Stimulated activated naive CD8-positive, alpha-beta T cell treated with anti-CD3 and anti-CD28 coated beads, Interleukin-15, Interleukin-2, amounts not matched to agents 100 ng/mL and 50 ng/mL, for 24 hours (primary cell): ENCODE measurements around the gene DNAJC16.
A peak's percentile ranks its signal among the peaks of the same experiment; 100 is the strongest.

Experiments used
- H3K27ac Mint-ChIP-seq: one replicate; pipeline ENCODE4 v1.8.0; 2021; ENCODE audit warnings: mild to moderate bottlenecking, mixed read lengths
- H3K27me3 Mint-ChIP-seq: one replicate; pipeline ENCODE4 v1.8.0; 2021; ENCODE audit warnings: mixed read lengths
- H3K36me3 Mint-ChIP-seq: one replicate; pipeline ENCODE4 v1.8.0; 2021; ENCODE audit warnings: low read depth, mixed read lengths
- H3K4me1 Mint-ChIP-seq: one replicate; pipeline ENCODE4 v1.8.0; 2021; ENCODE audit warnings: low read depth, mixed read lengths
- H3K4me3 Mint-ChIP-seq: one replicate; pipeline ENCODE4 v1.8.0; 2021; ENCODE audit warnings: mild to moderate bottlenecking, mixed read lengths
- H3K9me3 Mint-ChIP-seq: one replicate; pipeline ENCODE4 v1.8.0; 2021; ENCODE audit warnings: mixed read lengths

The DNAJC16 gene

DNA sequence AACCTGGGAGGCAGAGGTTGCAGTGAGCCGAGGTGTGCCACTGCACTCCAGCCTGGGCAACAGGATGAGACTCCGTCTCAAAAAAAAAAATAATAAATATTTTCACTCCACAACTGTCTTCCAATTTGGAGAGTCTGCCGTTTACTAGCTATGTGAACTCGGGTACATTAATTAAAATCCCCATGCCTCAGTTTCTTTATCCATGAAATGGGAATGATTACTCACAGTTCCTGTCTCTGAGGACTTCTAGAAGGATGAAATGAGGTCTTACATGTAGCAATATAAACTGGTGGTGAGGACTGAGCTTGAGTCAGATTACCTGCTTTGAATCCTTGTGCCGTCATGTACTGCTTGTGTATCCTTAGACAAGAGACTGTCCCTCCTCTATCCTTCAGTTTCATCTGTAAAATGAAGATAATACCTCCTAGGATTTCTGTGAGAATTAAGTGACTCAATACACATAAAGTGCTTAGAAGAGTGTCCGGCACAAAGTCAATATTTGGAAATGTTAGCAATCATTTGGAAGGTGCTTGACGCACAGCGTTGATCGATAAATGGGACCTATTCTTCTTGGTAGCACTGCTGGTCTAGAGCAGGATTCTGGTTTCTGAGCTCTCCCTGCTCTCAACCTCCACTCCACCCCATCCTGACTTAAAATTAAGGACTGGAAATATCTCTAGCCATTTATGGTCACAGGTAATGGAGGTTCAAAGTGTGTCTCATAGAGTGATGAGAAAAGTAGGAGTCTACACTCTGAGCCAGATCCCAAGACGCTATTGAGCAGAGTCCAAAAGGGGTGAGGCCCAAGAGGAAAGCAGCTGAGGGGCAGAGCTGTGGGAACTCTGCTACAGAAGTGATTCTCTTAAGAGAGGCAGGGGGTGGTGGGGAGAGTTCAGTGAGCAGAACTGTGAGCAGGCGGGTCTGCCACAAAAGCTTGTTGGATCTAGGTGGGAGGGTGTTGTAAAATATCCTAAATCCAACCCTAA is 79.0 kb downstream of the DNAJC16 start:
- H3K36me3 Mint-ChIP-seq = no peaks in the 10 kb centered on the region
- H3K27ac Mint-ChIP-seq = no peak overlapping the region
- no peak overlapping the region for H3K4me3 Mint-ChIP-seq
- peaks cover 3% of the 10 kb centered on the region for H3K9me3 Mint-ChIP-seq
- peaks cover 14% of the 10 kb centered on the region for H3K4me1 Mint-ChIP-seq
- no peaks in the 10 kb centered on the region for H3K27me3 Mint-ChIP-seq

DNA sequence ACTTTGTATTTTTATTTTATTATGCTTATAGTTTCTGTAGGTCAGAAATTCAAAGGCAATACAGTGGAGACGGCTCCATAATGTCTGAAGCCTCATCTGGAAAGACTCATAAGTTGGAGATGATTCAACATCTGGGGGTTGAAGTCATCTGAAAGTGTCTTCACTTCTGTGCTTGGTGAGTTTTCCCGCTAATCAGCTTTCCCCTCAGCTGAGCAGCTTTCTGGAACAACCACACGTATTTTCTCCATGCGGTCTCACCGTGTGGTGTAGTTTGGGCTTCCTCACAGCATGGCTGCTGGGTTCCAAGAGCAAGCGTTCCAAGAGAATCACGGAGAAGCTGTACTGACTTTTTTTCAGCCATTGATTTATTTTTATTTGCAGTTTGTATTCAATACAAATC is 83.0 kb downstream of the DNAJC16 start:
- Mint-ChIP-seq H3K4me3 (no peak overlapping the region), H3K9me3 (no peaks in the 10 kb centered on the region), H3K36me3 (no peaks in the 10 kb centered on the region), H3K27ac (no peak overlapping the region), H3K27me3 (no peaks in the 10 kb centered on the region), H3K4me1 (no peaks in the 10 kb centered on the region)

DNA sequence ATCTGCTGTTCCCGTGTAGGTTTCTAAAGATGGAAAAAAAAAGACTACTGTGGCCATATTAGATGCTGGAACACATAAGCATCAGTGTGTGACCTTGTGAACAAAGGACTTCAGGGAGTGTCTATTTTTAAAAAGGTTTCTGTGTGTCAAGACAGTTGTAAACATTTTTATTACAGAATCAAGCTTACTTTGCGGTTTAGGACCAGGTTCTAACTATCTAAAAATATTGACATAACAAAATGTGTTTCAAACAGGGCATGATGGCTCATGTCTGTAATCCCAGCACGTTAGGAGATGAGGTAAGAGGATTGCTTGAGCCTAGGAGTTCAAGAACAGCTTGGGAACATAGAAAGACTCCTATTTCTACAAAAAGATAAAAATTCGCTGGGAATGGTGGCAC is 83.5 kb downstream of the DNAJC16 start:
- Mint-ChIP-seq H3K4me1 (no peaks in the 10 kb centered on the region), H3K27ac (no peak overlapping the region), H3K27me3 (no peaks in the 10 kb centered on the region), H3K9me3 (no peaks in the 10 kb centered on the region), H3K4me3 (no peak overlapping the region), H3K36me3 (no peaks in the 10 kb centered on the region)

- no peaks in the 10 kb centered on the region for H3K27me3 Mint-ChIP-seq
- H3K36me3 Mint-ChIP-seq = peaks cover 22% of the 10 kb centered on the region
- peak overlapping the region; percentile 86 for H3K27ac Mint-ChIP-seq
- peaks cover 49% of the 10 kb centered on the region for H3K4me1 Mint-ChIP-seq
- H3K4me3 Mint-ChIP-seq = peak overlapping the region; percentile 95
- H3K9me3 Mint-ChIP-seq = no peaks in the 10 kb centered on the region
Measured at GRCh38 chr1:15616373-15617172, 89.9 kb downstream of the DNAJC16 start.

DNA sequence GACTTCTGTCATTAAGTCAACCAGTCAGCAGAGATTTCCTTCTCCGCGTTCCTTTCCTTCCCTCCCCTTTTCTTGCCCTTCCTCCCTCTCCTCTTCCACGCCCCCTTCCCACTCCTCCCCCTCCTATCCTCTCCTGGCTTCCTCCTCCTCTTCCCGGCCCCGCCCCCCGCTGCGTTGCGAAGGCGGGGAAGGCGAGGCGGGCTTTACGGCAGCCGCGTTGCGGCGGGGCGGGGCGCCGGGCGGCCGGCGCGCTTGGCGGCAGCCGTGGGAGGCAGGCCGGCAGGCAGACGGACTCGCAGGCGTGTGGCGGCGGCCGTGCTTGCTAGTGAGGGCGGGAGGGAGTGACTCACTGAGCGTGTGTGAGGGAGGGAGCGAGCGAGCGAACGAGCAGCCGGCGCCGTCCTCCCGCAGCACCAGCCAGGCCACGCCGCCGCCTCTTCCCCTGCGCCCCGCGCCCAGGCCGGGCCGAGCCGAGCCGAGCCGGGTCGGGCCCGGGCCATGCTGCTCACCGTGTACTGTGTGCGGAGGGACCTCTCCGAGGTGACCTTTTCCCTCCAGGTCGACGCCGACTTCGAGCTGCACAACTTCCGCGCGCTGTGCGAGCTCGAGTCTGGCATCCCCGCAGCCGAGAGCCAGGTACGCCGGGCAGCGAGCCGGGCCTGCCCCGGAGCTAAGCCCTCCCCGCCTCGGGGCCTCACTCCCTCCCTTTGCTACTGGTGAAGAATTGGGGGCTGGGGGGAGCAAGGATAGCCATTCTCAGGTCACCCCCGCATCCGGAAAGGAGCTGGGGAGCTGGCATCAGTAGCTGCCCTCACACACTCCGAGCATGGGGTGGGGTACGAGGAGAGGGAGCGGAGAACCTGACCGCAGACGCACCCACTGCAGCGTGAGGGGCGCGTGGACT is 90.8 kb downstream of the DNAJC16 start, which contains the start of gene DDI2:
Gene DDI2 (plus strand): TSS at position 286 of the 904 bp plus-strand sequence. CDS start 213 bp downstream, at position 499.
- no peaks in the 10 kb centered on the region for H3K27me3 Mint-ChIP-seq
- H3K4me1 Mint-ChIP-seq = peaks cover 57% of the 10 kb centered on the region
- no peaks in the 10 kb centered on the region for H3K9me3 Mint-ChIP-seq
- peak within 1 kb of the TSS; percentile 95 for H3K27ac Mint-ChIP-seq
- peak within 1 kb of the TSS; percentile 95 for H3K4me3 Mint-ChIP-seq
- peaks cover 27% of the 10 kb centered on the region for H3K36me3 Mint-ChIP-seq

DNA sequence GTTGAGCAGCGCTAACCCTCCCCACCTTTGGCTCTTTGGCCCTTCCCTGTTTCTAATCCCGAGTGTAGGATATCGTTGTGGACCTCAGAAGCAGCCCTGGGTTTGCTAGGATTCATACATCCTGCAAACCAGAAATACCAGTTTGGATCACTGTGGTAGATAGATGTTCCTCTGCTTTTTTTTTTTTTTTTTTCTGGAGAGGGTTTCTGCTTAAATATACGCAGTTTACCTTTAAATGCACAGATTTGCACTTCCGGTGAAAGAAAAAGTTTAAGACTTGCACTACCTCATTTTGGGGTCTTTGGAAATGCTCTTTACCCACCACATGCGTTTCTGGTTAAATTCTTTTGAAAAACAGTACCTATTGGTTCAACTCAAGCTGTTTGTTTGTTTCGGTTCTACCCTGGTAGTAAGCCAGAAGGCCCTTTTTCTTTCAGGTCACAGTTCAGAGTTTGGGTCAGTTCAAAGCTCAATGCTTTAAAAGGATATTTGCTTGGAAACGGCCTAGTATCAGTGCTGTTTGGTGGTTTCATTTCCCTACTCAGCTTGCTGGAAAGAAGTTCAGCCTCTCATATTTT is 91.5 kb downstream of the DNAJC16 start:
- peaks cover 27% of the 10 kb centered on the region for H3K36me3 Mint-ChIP-seq
- no peaks in the 10 kb centered on the region for H3K9me3 Mint-ChIP-seq
- H3K4me1 Mint-ChIP-seq = peaks cover 64% of the 10 kb centered on the region

GRCh38 chr1:15618655-15619525 is 92.2 kb downstream of the DNAJC16 start:
- Mint-ChIP-seq H3K9me3 (no peaks in the 10 kb centered on the region), H3K4me3 (peak overlapping the region; percentile 95), H3K27me3 (no peaks in the 10 kb centered on the region), H3K36me3 (peaks cover 27% of the 10 kb centered on the region), H3K4me1 (peaks cover 64% of the 10 kb centered on the region), H3K27ac (peak overlapping the region; percentile 95)

More for the DNA sequence above, 91.5 kb downstream of the DNAJC16 start:
- peak overlapping the region; percentile 95 for H3K4me3 Mint-ChIP-seq
- H3K27me3 Mint-ChIP-seq = no peaks in the 10 kb centered on the region
- H3K27ac Mint-ChIP-seq = peak overlapping the region; percentile 95

GRCh38 chr1:15620155-15620545 is 93.5 kb downstream of the DNAJC16 start:
- H3K4me1 Mint-ChIP-seq = peaks cover 74% of the 10 kb centered on the region
- H3K27me3 Mint-ChIP-seq = no peaks in the 10 kb centered on the region
- H3K4me3 Mint-ChIP-seq = peak overlapping the region; percentile 48
- no peaks in the 10 kb centered on the region for H3K9me3 Mint-ChIP-seq
- H3K27ac Mint-ChIP-seq = peak overlapping the region; percentile 18
- peaks cover 27% of the 10 kb centered on the region for H3K36me3 Mint-ChIP-seq

DNA sequence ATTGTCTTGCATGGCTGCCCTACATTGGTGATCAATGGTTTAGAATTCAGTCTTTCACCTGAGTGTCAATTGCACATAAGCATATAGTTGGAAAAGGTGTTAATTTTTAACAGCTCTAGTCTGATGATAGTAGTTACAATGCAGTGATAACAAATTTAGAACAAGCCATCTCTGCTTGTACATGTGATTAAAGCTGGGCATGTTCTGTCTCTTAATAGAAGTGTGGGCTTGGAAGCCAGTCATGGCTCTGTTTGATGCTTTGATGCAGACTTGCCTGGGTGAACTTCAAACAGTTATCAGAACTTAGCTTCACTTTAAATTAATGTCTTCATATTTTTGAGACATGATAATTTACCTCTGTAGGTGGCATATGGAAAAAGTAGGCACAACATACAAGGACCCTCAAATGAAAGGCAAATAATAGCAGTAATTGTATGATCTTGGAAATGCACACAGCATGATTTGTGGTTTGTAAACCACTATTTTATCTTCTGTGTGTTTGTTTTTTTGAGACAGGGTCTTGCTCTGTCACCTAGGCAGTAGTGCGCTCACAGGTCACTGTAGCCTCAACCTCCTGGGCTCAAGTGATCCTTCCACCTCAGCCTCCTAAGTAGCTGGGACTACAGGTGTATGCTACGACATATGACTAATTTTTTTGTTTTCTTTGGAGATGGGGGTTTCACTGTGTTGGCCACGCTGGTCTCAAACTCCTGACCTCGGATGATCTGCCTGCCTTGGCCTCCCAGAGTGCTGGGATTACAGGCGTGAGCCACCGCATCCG is 94.4 kb downstream of the DNAJC16 start:
- Mint-ChIP-seq H3K4me1 (peaks cover 79% of the 10 kb centered on the region), H3K36me3 (peaks cover 30% of the 10 kb centered on the region), H3K9me3 (no peaks in the 10 kb centered on the region), H3K4me3 (no peak overlapping the region), H3K27me3 (no peaks in the 10 kb centered on the region), H3K27ac (peak overlapping the region; percentile 13)

DNA sequence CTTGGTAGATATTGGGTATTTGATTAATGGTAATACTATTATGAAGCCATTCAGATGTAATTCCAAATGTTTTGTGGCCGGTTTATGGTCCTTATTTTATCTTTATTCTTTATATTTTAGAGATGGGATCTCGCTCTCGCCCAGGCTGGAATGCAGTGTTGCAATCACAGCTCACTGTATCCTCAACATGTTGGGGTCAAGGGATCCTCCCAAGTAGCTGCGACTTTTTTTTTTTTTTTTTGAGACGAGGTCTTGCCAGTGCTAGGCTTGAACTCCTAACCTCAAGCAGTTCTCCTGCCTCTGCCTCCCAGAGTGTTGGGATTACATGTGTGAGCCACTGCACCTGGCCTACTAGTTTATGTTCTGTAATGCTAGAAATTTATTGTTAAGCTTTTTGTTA is 95.3 kb downstream of the DNAJC16 start:
- peaks cover 79% of the 10 kb centered on the region for H3K4me1 Mint-ChIP-seq
- H3K36me3 Mint-ChIP-seq = peaks cover 39% of the 10 kb centered on the region
- H3K27ac Mint-ChIP-seq = no peak overlapping the region
- H3K4me3 Mint-ChIP-seq = no peak overlapping the region
- no peaks in the 10 kb centered on the region for H3K9me3 Mint-ChIP-seq
- H3K27me3 Mint-ChIP-seq = no peaks in the 10 kb centered on the region

GRCh38 chr1:15622712-15623373 is 96.2 kb downstream of the DNAJC16 start:
- peaks cover 47% of the 10 kb centered on the region for H3K36me3 Mint-ChIP-seq
- H3K4me1 Mint-ChIP-seq = peaks cover 87% of the 10 kb centered on the region
- peak overlapping the region; percentile 45 for H3K27ac Mint-ChIP-seq
- H3K4me3 Mint-ChIP-seq = no peak overlapping the region
- no peaks in the 10 kb centered on the region for H3K27me3 Mint-ChIP-seq
- H3K9me3 Mint-ChIP-seq = no peaks in the 10 kb centered on the region

DNA sequence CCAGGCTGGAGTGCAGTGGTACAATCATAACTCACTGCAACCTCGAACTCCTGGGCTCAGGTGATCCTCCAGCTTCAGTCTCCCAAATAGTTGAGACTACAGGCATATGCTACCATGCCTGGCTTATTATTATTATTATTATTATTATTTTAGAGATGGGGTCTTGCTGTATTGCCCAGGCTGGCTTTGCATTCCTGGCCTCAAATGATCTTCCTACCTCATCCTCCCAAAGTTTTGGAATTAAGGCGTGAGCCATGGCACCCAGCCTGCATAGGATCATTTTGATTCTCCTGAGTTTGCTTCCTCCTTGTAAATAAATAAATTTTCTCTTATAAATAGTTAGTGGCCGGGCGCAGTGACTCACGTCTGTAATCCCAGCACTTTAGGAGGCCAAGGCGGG is 96.8 kb downstream of the DNAJC16 start:
- H3K9me3 Mint-ChIP-seq = no peaks in the 10 kb centered on the region
- H3K27ac Mint-ChIP-seq = no peak overlapping the region
- H3K36me3 Mint-ChIP-seq = peaks cover 46% of the 10 kb centered on the region
- peaks cover 86% of the 10 kb centered on the region for H3K4me1 Mint-ChIP-seq
- no peaks in the 10 kb centered on the region for H3K27me3 Mint-ChIP-seq
- no peak overlapping the region for H3K4me3 Mint-ChIP-seq
